IMR-90 (cell line): ENCODE measurements around the gene PLCH1. TPM values are rescaled to one million over a fixed set of nuclear protein-coding genes. Genes with fewer than 3 reads are reported as not detected.

Source experiments
- ATAC-seq: fragments of 200-7000 bp; cut with Tn5 transposase; 2 replicates; pipeline ENCODE4 v1.9.1; 2020; ENCODE audit warnings: low read depth, mild to moderate bottlenecking, moderate library complexity
- BruUV-seq: library from RNA; stranded (reverse); fragments of 400-500 nt; replicated peaks from 2 replicates; lab custom pipeline; 2021; lab: Mats Ljungman, UMichigan
- CTCF ChIA-PET: fragments of 300-600 bp; formaldehyde crosslinking; extraction: SDS; loops from one replicate; lab custom pipeline; 2021; ENCODE audit warnings: antibody characterized with exemption; lab: Yijun Ruan, JAX
- POLR2A ChIA-PET: fragments of 300-600 bp; sonication (Branson Sonifier 250); formaldehyde crosslinking; loops from one replicate; lab custom pipeline; 2022; ENCODE audit warnings: antibody characterized with exemption; ENCODE audit not compliant: unreplicated experiment; lab: Charles Lee
- DNase-seq: peaks from one replicate; pipeline ENCODE4 v3.0.0; 2013
- H2AFZ ChIP-seq: replicated peaks from 2 replicates; pipeline ENCODE3; 2013; ENCODE audit warnings: low read length, mild to moderate bottlenecking; ENCODE audit not compliant: poor library complexity
- H2AK5ac ChIP-seq: 2 replicates; pipeline ENCODE4 v1.6.1; 2013; ENCODE audit warnings: low read depth, low read length, inconsistent platforms
- H2AK9ac ChIP-seq: replicated peaks from 2 replicates; pipeline ENCODE3; 2013; ENCODE audit warnings: mild to moderate bottlenecking, low read depth, low read length, moderate library complexity; ENCODE audit not compliant: poor library complexity
- H2BK120ac ChIP-seq: 2 replicates; pipeline ENCODE4 v1.6.1; 2013; ENCODE audit warnings: low read depth, low read length, inconsistent platforms
- H2BK15ac ChIP-seq: 3 replicates; pipeline ENCODE4 v1.6.1; 2013; ENCODE audit warnings: low read depth, low read length, inconsistent platforms
- H2BK20ac ChIP-seq: 2 replicates; pipeline ENCODE4 v1.6.1; 2013; ENCODE audit warnings: low read depth, mild to moderate bottlenecking, inconsistent platforms, low read length, moderate library complexity
- H2BK5ac ChIP-seq: 2 replicates; pipeline ENCODE4 v1.6.1; 2013; ENCODE audit warnings: mild to moderate bottlenecking, low read depth, low read length, inconsistent platforms; ENCODE audit not compliant: poor library complexity, severe bottlenecking
- H3K14ac ChIP-seq: replicated peaks from 2 replicates; pipeline ENCODE4 v1.6.1; 2013; ENCODE audit warnings: low read depth, low read length, inconsistent platforms
- H3K18ac ChIP-seq: 2 replicates; pipeline ENCODE4 v1.6.1; 2013; ENCODE audit warnings: low read depth, low read length, control low read depth
- H3K23ac ChIP-seq: 2 replicates; pipeline ENCODE4 v1.6.1; 2013; ENCODE audit warnings: low read depth, low read length, inconsistent platforms
- H3K27ac ChIP-seq: 2 replicates; pipeline ENCODE4 v1.5.1; 2013; ENCODE audit warnings: mild to moderate bottlenecking, control low read depth, low read length; ENCODE audit not compliant: insufficient read depth
- H3K27me3 ChIP-seq: 2 replicates; pipeline ENCODE4 v1.6.1; 2013; ENCODE audit warnings: low read length; ENCODE audit not compliant: control insufficient read depth, insufficient read depth
- H3K36me3 ChIP-seq: 2 replicates; pipeline ENCODE4 v1.6.1; 2013; ENCODE audit warnings: low read length, mixed read lengths; ENCODE audit not compliant: control insufficient read depth, insufficient read depth
- H3K4ac ChIP-seq: 2 replicates; pipeline ENCODE4 v1.6.1; 2013; ENCODE audit warnings: low read depth, low read length, inconsistent platforms
- H3K4me1 ChIP-seq: 2 replicates; pipeline ENCODE4 v1.6.1; 2013; ENCODE audit warnings: low read length, mixed read lengths; ENCODE audit not compliant: control insufficient read depth, insufficient read depth
- H3K4me2 ChIP-seq: 2 replicates; pipeline ENCODE4 v1.6.1; 2013; ENCODE audit warnings: low read depth, mild to moderate bottlenecking, control low read depth, low read length, moderate library complexity
- H3K4me3 ChIP-seq: 2 replicates; pipeline ENCODE4 v1.5.1; 2013; ENCODE audit warnings: low read depth, mild to moderate bottlenecking, control low read depth, low read length, moderate library complexity; ENCODE audit not compliant: insufficient read depth
- H3K56ac ChIP-seq: 2 replicates; pipeline ENCODE4 v1.6.1; 2013; ENCODE audit warnings: low read length, inconsistent platforms; ENCODE audit not compliant: insufficient read depth; ENCODE audit errors: extremely low read depth
- H3K79me1 ChIP-seq, 2 experiments: 2 replicates each; pipeline ENCODE4 v1.6.1; 2013; ENCODE audit warnings: low read length in 2 of 2, inconsistent platforms in 1 of 2, low read depth in 1 of 2
- H3K9ac ChIP-seq: 2 replicates; pipeline ENCODE4 v1.6.1; 2013; ENCODE audit warnings: low read depth, low read length, control low read depth
- H3K9me1 ChIP-seq: 2 replicates; pipeline ENCODE4 v1.6.1; 2013; ENCODE audit warnings: low read length, inconsistent platforms; ENCODE audit not compliant: insufficient read depth
- H3K9me3 ChIP-seq: 2 replicates; pipeline ENCODE4 v1.6.1; 2013; ENCODE audit warnings: low read length; ENCODE audit not compliant: control insufficient read depth, insufficient read depth
- H4K20me1 ChIP-seq: 2 replicates; pipeline ENCODE4 v1.6.1; 2013; ENCODE audit warnings: low read length, inconsistent platforms; ENCODE audit not compliant: insufficient read depth
- H4K5ac ChIP-seq: 2 replicates; pipeline ENCODE4 v1.6.1; 2013; ENCODE audit warnings: mild to moderate bottlenecking, low read depth, low read length, control low read depth
- H4K8ac ChIP-seq, 2 experiments: 2 replicates each; pipeline ENCODE4 v1.6.1; 2013; ENCODE audit warnings: low read depth in 2 of 2, low read length in 2 of 2, control low read depth in 1 of 2, inconsistent platforms in 1 of 2
- H4K91ac ChIP-seq: 2 replicates; pipeline ENCODE4 v1.6.1; 2013; ENCODE audit warnings: low read depth, low read length, inconsistent platforms; ENCODE audit not compliant: insufficient read depth
- CTCF ChIP-seq: conservative IDR thresholded peaks from 2 replicates; pipeline ENCODE4 v1.5.1; 2012; ENCODE audit warnings: mild to moderate bottlenecking, low read depth, low read length, improper control_type of control experiment
- ELK1 ChIP-seq: fragments of 150-350 bp; IDR thresholded peaks from 2 replicates; pipeline ENCODE4 v1.6.1; 2016; ENCODE audit warnings: low read depth, mild to moderate bottlenecking, low read length, moderate library complexity, borderline replicate concordance
- MAFK ChIP-seq: IDR thresholded peaks from 2 replicates; pipeline ENCODE4 v1.6.1; 2012; ENCODE audit warnings: low read depth, low read length, improper control_type of control experiment
- MAZ ChIP-seq: IDR thresholded peaks from 2 replicates; pipeline ENCODE4 v1.6.1; 2012; ENCODE audit warnings: low read depth, mild to moderate bottlenecking, low read length, improper control_type of control experiment, moderate library complexity, borderline replicate concordance
- RCOR1 ChIP-seq: IDR thresholded peaks from 2 replicates; pipeline ENCODE4 v1.6.1; 2012; ENCODE audit warnings: mild to moderate bottlenecking, low read length, improper control_type of control experiment; ENCODE audit not compliant: insufficient replicate concordance
- WGBS, 2 experiments: methylation state at CpG; one replicate each; pipeline versions ENCODE4 v1.1.5 to v1.1.7; 2013; ENCODE audit warnings: missing lambda C conversion rate in 2 of 2; ENCODE audit not compliant: insufficient read length in 1 of 2; ENCODE audit errors: extremely low coverage in 2 of 2; 5-methylcytosine and 5-hydroxymethylcytosine counted together
- dilution Hi-C: fragments of 300-500 bp; cut with HindIII; formaldehyde crosslinking; loops from one replicate; pipeline ENCODE4 v1.14.3; 2018; ENCODE audit warnings: low sequenced_read_pairs; ENCODE audit not compliant: unreplicated experiment
- in situ Hi-C: fragments of 300-500 bp; cut with MboI; formaldehyde crosslinking; loops from 3 replicates; pipeline ENCODE4 v1.14.3; 2019; ENCODE audit warnings: low sequenced_read_pairs, inconsistent platforms, mixed read lengths
- intact Hi-C: fragments of 100-400 bp; cut with micrococcal nuclease; formaldehyde crosslinking; loops from 2 replicates; pipeline ENCODE4 v1.10.0; 2022
- polyA plus RNA-seq, 3 experiments: library from polyadenylated mRNA; depleted of rRNA; stranded (reverse); fragments of >200 nt; gene quantifications; 2 replicates each; pipeline ENCODE4 v1.2.3, GENCODE V29; 2012; ENCODE audit warnings: low replicate concordance in 1 of 3
- total RNA-seq: library from RNA; depleted of rRNA; stranded (reverse); fragments of >200 nt; gene quantifications from 2 replicates; pipeline ENCODE4 v1.2.3, GENCODE V29; 2012

The PLCH1 gene
- total and polyA plus RNA-seq, 2 of the 4 experiments (the other 2 are of a cell fraction) = not detected

GRCh38 chr3:155736381-155736780 is 8.5 kb downstream of the PLCH1 start:
- CTCF ChIA-PET = no interaction called here

More at GRCh38 chr3:155736381-155736780, 8.5 kb downstream of the PLCH1 start:
- intact Hi-C loops (no loop called here), dilution Hi-C loops (no loop called here), in situ Hi-C loops (no loop called here)
- H4K20me1 ChIP-seq = no peaks in the 10 kb centered on the region
- H3K4me3 ChIP-seq = no peak overlapping the region
- no CpG with 5 or more reads among the region's 4 CpGs for WGBS, 2 experiments
- H4K91ac ChIP-seq = no peak overlapping the region
- BruUV-seq = no TSS peak
- POLR2A ChIA-PET = no interaction called here
- H3K36me3 ChIP-seq = no peaks in the 10 kb centered on the region
- H3K4me2 ChIP-seq = no peak overlapping the region
- H3K27me3 ChIP-seq = peaks cover 12% of the 10 kb centered on the region
- no peak overlapping the region for H3K14ac ChIP-seq
- no peak overlapping the region for H2AK5ac ChIP-seq
- H2BK15ac ChIP-seq = no peak overlapping the region
- no peaks in the 10 kb centered on the region for H3K79me1 ChIP-seq
- H3K27ac ChIP-seq = no peak overlapping the region
- no peak overlapping the region for H3K4ac ChIP-seq
- H2AFZ ChIP-seq = no peak overlapping the region
- H3K4me1 ChIP-seq = no peaks in the 10 kb centered on the region
- no peak overlapping the region for H2AK9ac ChIP-seq
- no peak overlapping the region for H2BK120ac ChIP-seq
- H3K23ac ChIP-seq = no peak overlapping the region
- no peak overlapping the region for H3K18ac ChIP-seq
- no peak overlapping the region for H4K5ac ChIP-seq
- no peak overlapping the region for H2BK20ac ChIP-seq
- ATAC-seq = no peak
- no peak for DNase-seq
- TF ChIP-seq ELK1 = no peak
- no peak for TF ChIP-seq MAFK
- no peak for TF ChIP-seq CTCF
- TF ChIP-seq MAZ = no peak
- no peak for TF ChIP-seq RCOR1
- H2BK5ac ChIP-seq = no peak overlapping the region
- no peaks in the 10 kb centered on the region for H3K9me3 ChIP-seq
- no peaks in the 10 kb centered on the region for H3K9me1 ChIP-seq
- no peak overlapping the region for H3K56ac ChIP-seq
- no peak overlapping the region for H3K9ac ChIP-seq
- no peak overlapping the region for H4K8ac ChIP-seq
